Measurements from ENCODE around the gene EPDR1.
A peak's percentile ranks its signal among the peaks of the same experiment; 100 is the strongest.

Gene EPDR1

GRCh38 chr7:37920305-37920848 lies at the start of gene EPDR1:
TSS of gene EPDR1 (plus strand) at chr7:37920640. CDS start at chr7:37920940, 300 bp downstream.
- H3K4me3 ChIP-seq (ENCODE audit: low read depth, low read length) = peak within 1 kb of the TSS; percentile 65
- DNase-seq (ENCODE audit: low read depth) = no peak
- peak; percentile 27 for TF ChIP-seq CTCF (IDR thresholded peaks at IDR 0.05; ENCODE audit: low read depth, low read length, missing control alignments)

DNA sequence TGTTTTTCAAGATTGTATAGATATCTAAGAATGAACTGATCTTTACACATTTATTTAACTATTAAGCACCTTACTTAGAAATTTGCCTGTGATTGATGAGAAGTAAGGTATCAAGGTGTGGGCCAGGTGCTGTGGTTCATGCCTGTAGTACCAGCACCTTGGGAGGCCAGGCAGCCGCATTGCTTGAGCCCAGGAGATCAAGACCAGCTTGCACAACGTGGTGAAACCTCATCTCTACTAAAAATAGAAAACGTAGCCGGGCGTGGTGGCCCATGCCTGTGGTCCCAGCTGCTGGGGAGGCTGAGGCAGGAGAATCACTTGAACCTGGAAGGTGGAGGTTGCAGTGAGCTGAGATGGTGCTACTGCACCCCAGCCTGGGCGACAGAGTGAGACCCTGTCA lies 38.4 kb upstream of the EPDR1 start:
- TF ChIP-seq CTCF (IDR thresholded peaks at IDR 0.05; ENCODE audit: low read depth, low read length, missing control alignments) = no peak
- no peak overlapping the region for H3K4me3 ChIP-seq (ENCODE audit: low read depth, low read length)
- DNase-seq (ENCODE audit: low read depth) = no peak

DNA sequence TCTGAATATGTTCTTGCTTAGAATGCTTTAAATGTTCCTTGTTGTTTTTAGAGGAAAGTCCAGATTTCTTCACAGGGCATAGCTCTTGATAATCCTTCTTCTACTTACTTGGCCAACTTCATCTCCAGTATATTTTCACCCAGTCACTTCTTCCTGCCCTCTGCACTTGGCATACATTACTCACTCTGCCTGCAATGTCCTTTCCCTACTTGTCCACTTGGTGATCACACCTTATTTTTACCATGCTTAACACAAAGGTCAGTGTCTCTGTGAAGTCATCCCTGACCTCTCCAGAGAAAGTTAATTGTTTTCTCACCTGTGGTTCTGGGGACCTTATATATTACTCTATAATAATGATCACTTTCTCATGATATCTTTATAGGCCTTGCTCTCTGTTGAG lies 27.1 kb upstream of the EPDR1 start:
- DNase-seq (ENCODE audit: low read depth) = no peak
- no peak for TF ChIP-seq CTCF (IDR thresholded peaks at IDR 0.05; ENCODE audit: low read depth, low read length, missing control alignments)
- no peak overlapping the region for H3K4me3 ChIP-seq (ENCODE audit: low read depth, low read length)

GRCh38 chr7:37894671-37895070 lies 25.8 kb upstream of the EPDR1 start:
- no peak for TF ChIP-seq CTCF (IDR thresholded peaks at IDR 0.05; ENCODE audit: low read depth, low read length, missing control alignments)
- no peak overlapping the region for H3K4me3 ChIP-seq (ENCODE audit: low read depth, low read length)
- no peak for DNase-seq (ENCODE audit: low read depth)

GRCh38 chr7:37899712-37900247 lies 20.7 kb upstream of the EPDR1 start:
- H3K4me3 ChIP-seq (ENCODE audit: low read depth, low read length) = no peak overlapping the region
- no peak for DNase-seq (ENCODE audit: low read depth)
- no peak for TF ChIP-seq CTCF (IDR thresholded peaks at IDR 0.05; ENCODE audit: low read depth, low read length, missing control alignments)

- H3K4me3 ChIP-seq (ENCODE audit: low read depth, low read length) = no peak overlapping the region
- peak; percentile 51 for TF ChIP-seq CTCF (IDR thresholded peaks at IDR 0.05; ENCODE audit: low read depth, low read length, missing control alignments)
- no peak for DNase-seq (ENCODE audit: low read depth)
Observed at GRCh38 chr7:37901236-37901827, 19.1 kb upstream of the EPDR1 start.
